OCI-LY1 (cell line): ENCODE data around the gene PIP4K2C.

Experiments used
- H2AFZ ChIP-seq: fragments of 200-600 bp; sonication (generic), shearing (Covaris generic); 2 replicates; pipeline ENCODE4 v1.6.0; 2014; ENCODE audit warnings: antibody characterized with exemption, mild to moderate bottlenecking, low read length
- H3F3A ChIP-seq: fragments of 200-600 bp; sonication (generic), shearing (Covaris generic); 2 replicates; pipeline ENCODE4 v1.6.0; 2014; ENCODE audit warnings: mild to moderate bottlenecking, antibody characterized with exemption, low read length, moderate library complexity; ENCODE audit not compliant: insufficient read depth
- H3K27ac ChIP-seq: fragments of 200-600 bp; sonication (generic); 2 replicates; pipeline ENCODE4 v1.5.1; 2014; ENCODE audit warnings: low read length, mixed run types, mild to moderate bottlenecking, low read depth; ENCODE audit not compliant: poor library complexity, severe bottlenecking
- H3K27me3 ChIP-seq: fragments of 200-600 bp; sonication (generic); 2 replicates; pipeline ENCODE4 v1.6.0; 2014; ENCODE audit warnings: antibody characterized with exemption, mild to moderate bottlenecking, low read length, moderate library complexity; ENCODE audit not compliant: insufficient read depth
- H3K36me3 ChIP-seq: fragments of 200-600 bp; sonication (generic); 2 replicates; pipeline ENCODE4 v1.6.1; 2014; ENCODE audit warnings: mild to moderate bottlenecking, antibody characterized with exemption, low read length, moderate library complexity, mixed read lengths; ENCODE audit not compliant: insufficient read depth
- H3K4me1 ChIP-seq: fragments of 200-600 bp; sonication (generic); 2 replicates; pipeline ENCODE4 v1.5.1; 2014; ENCODE audit warnings: mild to moderate bottlenecking, low read length, moderate library complexity; ENCODE audit not compliant: insufficient read depth, severe bottlenecking
- H3K4me2 ChIP-seq: fragments of 200-600 bp; sonication (generic), shearing (Covaris generic); 2 replicates; pipeline ENCODE4 v1.6.1; 2014; ENCODE audit warnings: low read length
- H3K4me3 ChIP-seq: fragments of 200-600 bp; sonication (generic); 2 replicates; pipeline ENCODE4 v1.5.1; 2014; ENCODE audit warnings: low read length, low read depth, mild to moderate bottlenecking, mixed read lengths; ENCODE audit not compliant: poor library complexity, severe bottlenecking
- H3K79me2 ChIP-seq: fragments of 200-600 bp; shearing (Covaris generic); 2 replicates; pipeline ENCODE4 v1.6.1; 2016; ENCODE audit warnings: mixed run types, low read length, mixed read lengths; ENCODE audit not compliant: insufficient read depth
- H3K9ac ChIP-seq: fragments of 200-600 bp; sonication (generic), shearing (Covaris generic); 2 replicates; pipeline ENCODE4 v1.6.1; 2014; ENCODE audit warnings: mild to moderate bottlenecking, low read length, mixed read lengths
- H3K9me2 ChIP-seq: fragments of 200-600 bp; sonication (generic), shearing (Covaris generic); 2 replicates; pipeline ENCODE4 v1.6.1; 2014; ENCODE audit warnings: low read depth, mild to moderate bottlenecking, low read length, mixed read lengths
- H3K9me3 ChIP-seq: fragments of 200-600 bp; shearing (Covaris generic); 2 replicates; pipeline ENCODE4 v1.6.1; 2014; ENCODE audit warnings: low read length, mixed read lengths
- H4K20me1 ChIP-seq: fragments of 200-600 bp; sonication (generic), shearing (Covaris generic); 2 replicates; pipeline ENCODE4 v1.6.0; 2016; ENCODE audit warnings: mild to moderate bottlenecking, low read length; ENCODE audit not compliant: insufficient read depth
- EZH2 ChIP-seq: fragments of 200-600 bp; sonication (generic), shearing (Covaris generic); IDR thresholded peaks from 2 replicates; pipeline ENCODE4 v1.8.0; 2017; ENCODE audit warnings: borderline replicate concordance, mixed run types, mild to moderate bottlenecking, antibody characterized with exemption, low read length, moderate library complexity, mixed read lengths
- TF ChIP-seq, protein P1 (sequence below): fragments of 200-600 bp; sonication (generic), shearing (Covaris generic); IDR thresholded peaks from 2 replicates; pipeline ENCODE4 v1.5.1; 2017; ENCODE audit warnings: mild to moderate bottlenecking, antibody characterized with exemption, low read length, moderate library complexity, mixed read lengths

Gene PIP4K2C

DNA sequence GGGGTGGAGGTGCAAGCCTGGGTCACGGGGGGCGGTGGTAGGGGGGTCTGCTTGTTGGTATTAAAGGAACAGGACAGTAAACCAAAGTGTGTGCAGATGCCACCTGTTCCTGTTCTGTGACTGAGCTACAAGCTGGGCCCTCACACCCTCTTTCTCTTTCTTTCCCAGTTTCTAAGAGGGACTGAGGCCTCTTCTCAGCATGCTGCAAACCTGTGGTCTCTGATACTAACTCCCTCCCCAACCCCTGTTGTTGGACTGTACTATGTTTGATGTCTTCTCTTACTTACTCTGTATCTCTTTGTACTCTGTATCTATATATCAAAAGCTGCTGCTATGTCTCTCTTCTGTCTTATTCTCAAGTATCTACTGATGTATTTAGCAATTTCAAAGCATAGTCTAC is 6.9 kb upstream of the PIP4K2C start:
- no peak overlapping the region for H3K9ac ChIP-seq
- no peaks in the 10 kb centered on the region for H3K4me1 ChIP-seq
- no peaks in the 10 kb centered on the region for H3K9me2 ChIP-seq
- TF ChIP-seq, protein P1, sequence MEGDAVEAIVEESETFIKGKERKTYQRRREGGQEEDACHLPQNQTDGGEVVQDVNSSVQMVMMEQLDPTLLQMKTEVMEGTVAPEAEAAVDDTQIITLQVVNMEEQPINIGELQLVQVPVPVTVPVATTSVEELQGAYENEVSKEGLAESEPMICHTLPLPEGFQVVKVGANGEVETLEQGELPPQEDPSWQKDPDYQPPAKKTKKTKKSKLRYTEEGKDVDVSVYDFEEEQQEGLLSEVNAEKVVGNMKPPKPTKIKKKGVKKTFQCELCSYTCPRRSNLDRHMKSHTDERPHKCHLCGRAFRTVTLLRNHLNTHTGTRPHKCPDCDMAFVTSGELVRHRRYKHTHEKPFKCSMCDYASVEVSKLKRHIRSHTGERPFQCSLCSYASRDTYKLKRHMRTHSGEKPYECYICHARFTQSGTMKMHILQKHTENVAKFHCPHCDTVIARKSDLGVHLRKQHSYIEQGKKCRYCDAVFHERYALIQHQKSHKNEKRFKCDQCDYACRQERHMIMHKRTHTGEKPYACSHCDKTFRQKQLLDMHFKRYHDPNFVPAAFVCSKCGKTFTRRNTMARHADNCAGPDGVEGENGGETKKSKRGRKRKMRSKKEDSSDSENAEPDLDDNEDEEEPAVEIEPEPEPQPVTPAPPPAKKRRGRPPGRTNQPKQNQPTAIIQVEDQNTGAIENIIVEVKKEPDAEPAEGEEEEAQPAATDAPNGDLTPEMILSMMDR: no peak
- TF ChIP-seq EZH2: no peak
- no peaks in the 10 kb centered on the region for H4K20me1 ChIP-seq
- H3F3A ChIP-seq: no peaks in the 10 kb centered on the region
- H3K36me3 ChIP-seq: no peaks in the 10 kb centered on the region
- no peak overlapping the region for H3K4me3 ChIP-seq
- no peak overlapping the region for H3K27ac ChIP-seq
- H3K4me2 ChIP-seq: no peak overlapping the region
- H3K27me3 ChIP-seq: no peaks in the 10 kb centered on the region
- H2AFZ ChIP-seq: no peak overlapping the region
- H3K79me2 ChIP-seq: no peaks in the 10 kb centered on the region
- H3K9me3 ChIP-seq: no peaks in the 10 kb centered on the region

DNA sequence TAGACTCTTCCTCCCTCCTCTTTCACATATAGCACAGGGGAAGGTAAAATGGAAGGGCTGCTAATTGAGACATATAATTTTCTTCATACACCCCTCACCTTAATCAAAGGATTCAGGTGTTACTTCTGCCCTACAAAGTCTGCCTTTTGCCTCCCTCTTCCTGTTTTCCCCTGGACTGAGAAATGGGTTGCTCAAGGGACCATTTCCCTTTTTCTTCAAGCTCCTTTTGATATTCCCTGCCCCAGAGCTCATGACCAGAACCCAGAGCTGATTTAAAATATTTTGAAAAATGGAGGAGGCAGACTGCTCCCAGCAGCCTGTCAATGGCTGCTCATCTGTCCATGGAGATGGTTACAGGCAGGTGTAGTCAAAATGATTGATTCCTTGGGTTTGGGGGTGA is 6.3 kb upstream of the PIP4K2C start:
- Histone ChIP-seq H3K9me2 (no peaks in the 10 kb centered on the region), H3K79me2 (no peaks in the 10 kb centered on the region), H2AFZ (no peak overlapping the region), H3K9ac (no peak overlapping the region), H3K4me3 (no peak overlapping the region), H3K9me3 (no peaks in the 10 kb centered on the region), H3K4me2 (no peak overlapping the region), H3K27me3 (no peaks in the 10 kb centered on the region), H3K36me3 (no peaks in the 10 kb centered on the region), H4K20me1 (no peaks in the 10 kb centered on the region), H3K4me1 (no peaks in the 10 kb centered on the region), H3K27ac (no peak overlapping the region), H3F3A (no peaks in the 10 kb centered on the region)
- TF ChIP-seq, protein P1: no peak
- no peak for TF ChIP-seq EZH2

DNA sequence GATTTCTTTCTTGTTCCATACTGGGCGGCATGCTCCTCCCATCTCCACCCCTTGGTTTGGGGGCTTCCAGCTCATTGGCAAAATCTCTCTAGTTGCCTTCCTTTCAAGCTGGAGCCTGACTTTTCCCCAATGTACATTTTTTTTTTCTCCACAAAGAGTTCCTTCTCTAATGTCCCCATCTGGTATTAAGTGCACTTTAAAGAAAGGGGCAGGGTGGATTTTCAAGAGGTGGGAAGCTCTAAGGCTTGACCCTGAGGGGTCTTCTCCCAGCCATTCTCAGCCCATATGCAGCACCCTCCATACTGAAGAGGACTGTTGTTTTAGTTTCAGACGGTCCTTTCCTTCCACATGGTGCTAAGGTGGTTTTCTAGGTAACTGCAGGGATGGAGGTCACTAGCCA is 5.8 kb upstream of the PIP4K2C start:
- Histone ChIP-seq H4K20me1 (no peaks in the 10 kb centered on the region), H3F3A (no peaks in the 10 kb centered on the region), H3K9me2 (no peaks in the 10 kb centered on the region), H3K27me3 (no peaks in the 10 kb centered on the region), H2AFZ (no peak overlapping the region), H3K9ac (no peak overlapping the region), H3K79me2 (no peaks in the 10 kb centered on the region), H3K4me1 (peaks cover under 1% of the 10 kb centered on the region), H3K4me3 (no peak overlapping the region), H3K36me3 (no peaks in the 10 kb centered on the region), H3K9me3 (no peaks in the 10 kb centered on the region), H3K27ac (no peak overlapping the region), H3K4me2 (no peak overlapping the region)
- TF ChIP-seq, protein P1: no peak
- no peak for TF ChIP-seq EZH2
